A549 (cell line): ENCODE results near the gene MLPH. TPM values are rescaled to one million over a fixed set of nuclear protein-coding genes. Genes with fewer than 3 reads are reported as not detected.
A peak's percentile ranks its signal among the peaks of the same experiment; 100 is the strongest.

Experiments used
- ATAC-seq, 2 experiments: fragments of 200-7000 bp in 1 of 2; fragments of >200 bp in 1 of 2; cut with Nextera tagmentation in 1 of 2; cut with Tn5 transposase in 1 of 2; 3 replicates each; pipeline versions ENCODE4 v1.8.0 to v1.9.1; 2018 to 2020; ENCODE audit warnings: mild to moderate bottlenecking in 1 of 2, moderate library complexity in 1 of 2
- CTCF ChIA-PET: fragments of 300-600 bp; sonication (Branson Sonifier 250); formaldehyde crosslinking; extraction: SDS; loops from one replicate; lab custom pipeline; 2021; ENCODE audit warnings: antibody characterized with exemption, inconsistent platforms; lab: Yijun Ruan, JAX
- POLR2A ChIA-PET: fragments of 350-600 bp; formaldehyde crosslinking; extraction: SDS; loops from one replicate; lab custom pipeline; 2021; ENCODE audit warnings: antibody characterized with exemption, inconsistent platforms; lab: Yijun Ruan, JAX
- DNase-seq, 2 experiments: peaks; one replicate each; pipeline versions ENCODE4 v3.0.0 to v3.0.0-alpha.2; 2011 to 2016; ENCODE audit warnings: low read depth in 1 of 2, low spot score in 1 of 2
- FAIRE-seq: peaks from 2 replicates; lab custom pipeline; 2011; peaks lifted over from hg19 to GRCh38; lab: Jason Lieb, UNC
- H3K27ac ChIP-seq, 2 experiments: fragments of >200 bp; sonication (Bioruptor Twin); formaldehyde crosslinking; 3 replicates each; pipeline ENCODE4 v1.5.1; 2016 to 2017
- H3K4me1 ChIP-seq: fragments of >200 bp; sonication (Bioruptor Twin); formaldehyde crosslinking; 3 replicates; pipeline ENCODE4 v1.6.1; 2016
- H3K4me2 ChIP-seq: fragments of >200 bp; sonication (Bioruptor Twin); formaldehyde crosslinking; 3 replicates; pipeline ENCODE4 v1.6.1; 2016
- H3K4me3 ChIP-seq: fragments of >200 bp; sonication (Bioruptor Twin); formaldehyde crosslinking; 3 replicates; pipeline ENCODE4 v1.5.1; 2016
- H3K9me3 ChIP-seq: fragments of >200 bp; sonication (Bioruptor Twin); formaldehyde crosslinking; 3 replicates; pipeline ENCODE4 v1.6.1; 2016
- BCL3 ChIP-seq: fragments of >200 bp; sonication (Bioruptor Twin); formaldehyde crosslinking; IDR thresholded peaks from 3 replicates; pipeline ENCODE4 v1.6.1; 2016
- BHLHE40 ChIP-seq: IDR thresholded peaks from 2 replicates; pipeline ENCODE4 v1.6.1; 2012; ENCODE audit warnings: low read depth, low read length, inconsistent platforms
- CHD4 ChIP-seq: fragments of 200-600 bp; sonication (generic); IDR thresholded peaks from 2 replicates; pipeline ENCODE4 v1.6.1; 2016; ENCODE audit warnings: antibody characterized with exemption, mild to moderate bottlenecking, borderline replicate concordance
- FOSL2 ChIP-seq, 2 experiments: fragments of 450-650 bp in 1 of 2; fragments of >200 bp in 1 of 2; sonication (Bioruptor Twin) in 1 of 2; formaldehyde crosslinking; IDR thresholded peaks; 2 replicates each; pipeline versions ENCODE4 v1.5.0 to v1.6.1; 2016 to 2020; ENCODE audit warnings: mild to moderate bottlenecking in 1 of 2, moderate library complexity in 1 of 2
- HOXA7 ChIP-seq: fragments of 250-450 bp; sonication (Bioruptor Pico); IDR thresholded peaks from 2 replicates; pipeline ENCODE4 v1.5.0; 2020; ENCODE audit warnings: mild to moderate bottlenecking, moderate library complexity
- JUN ChIP-seq, 2 experiments: fragments of >200 bp; sonication (Bioruptor Twin); formaldehyde crosslinking; IDR thresholded peaks; 2 replicates in 1 of 2; 3 replicates in 1 of 2; pipeline ENCODE4 v1.6.1; 2016 to 2017
- KDM5A ChIP-seq: fragments of 200-600 bp; sonication (generic); IDR thresholded peaks from 2 replicates; pipeline ENCODE4 v1.6.1; 2016; ENCODE audit warnings: antibody characterized with exemption, mild to moderate bottlenecking
- MAFK ChIP-seq: fragments of 450-650 bp; IDR thresholded peaks from 2 replicates; pipeline ENCODE4 v1.6.1; 2014; ENCODE audit not compliant: partially characterized antibody
- MAZ ChIP-seq: fragments of 150-350 bp; IDR thresholded peaks from 2 replicates; pipeline ENCODE4 v1.6.1; 2014; ENCODE audit warnings: antibody characterized with exemption, low read depth, low read length, borderline replicate concordance
- NFE2L2 ChIP-seq: fragments of 150-350 bp; conservative IDR thresholded peaks from 2 replicates; pipeline ENCODE4 v1.6.1; 2014; ENCODE audit warnings: low read length
- NR3C1 ChIP-seq: fragments of >200 bp; sonication (Bioruptor Twin); formaldehyde crosslinking; IDR thresholded peaks from 3 replicates; pipeline ENCODE4 v1.6.1; 2017
- POLR2AphosphoS2 ChIP-seq: conservative IDR thresholded peaks from 2 replicates; pipeline ENCODE4 v1.6.1; 2012; ENCODE audit warnings: low read length, improper control_type of control experiment, inconsistent platforms
- RARB ChIP-seq: fragments of 250-450 bp; sonication (Bioruptor Pico); IDR thresholded peaks from 2 replicates; pipeline ENCODE4 v1.8.0; 2021; ENCODE audit warnings: mild to moderate bottlenecking, moderate library complexity
- REST ChIP-seq: fragments of 200-600 bp; sonication (generic); IDR thresholded peaks from 2 replicates; pipeline ENCODE4 v1.6.1; 2016; ENCODE audit warnings: antibody characterized with exemption, mild to moderate bottlenecking, moderate library complexity
- ZC3H11A ChIP-seq: fragments of 450-650 bp; IDR thresholded peaks from 2 replicates; pipeline ENCODE4 v1.6.1; 2014; ENCODE audit warnings: antibody characterized with exemption, mild to moderate bottlenecking
- WGBS: methylation state at CpG from one replicate; pipeline ENCODE4 v1.1.6; 2017; ENCODE audit errors: missing lambda C conversion rate; 5-methylcytosine and 5-hydroxymethylcytosine counted together
- polyA plus RNA-seq, 4 experiments: library from polyadenylated mRNA; depleted of rRNA in 3 of 4; stranded (reverse); fragments of >200 nt; fragmentation: RNase III in 1 of 4; extraction: RNeasy Plus Mini Kit Qiagen cat#74134 plus additional on column Dnase treatment in 1 of 4; gene quantifications; 2 replicates in 3 of 4; 3 replicates in 1 of 4; pipeline ENCODE4 v1.2.3, GENCODE V29; 2011 to 2017

Gene MLPH
- polyA plus RNA-seq, 2 of the 4 experiments (the other 2 are of a cell fraction), result 218 to 350 TPM

- peaks cover 24% of the 10 kb centered on the region for H3K9me3 ChIP-seq
- H3K27ac ChIP-seq, result no peak overlapping the region
- FAIRE-seq (no peak), DNase-seq (no peak), ATAC-seq (no peak)
- no peak overlapping the region for H3K4me2 ChIP-seq
- POLR2A ChIA-PET, result no interaction called here
- peaks cover 11% of the 10 kb centered on the region; the same call in 1 of the 3 replicates for H3K4me1 ChIP-seq
- 65% methylated on average over 4 of the region's 4 CpGs for WGBS
- CTCF ChIA-PET, result interaction anchor here (1.0 to 6.5 kb wide), 7 partner anchors 9 to 436 kb away, joined by 3 to 45 read pairs (median 4); partner anchors contain the start of gene PRLH
- TF ChIP-seq KDM5A, result no peak
- TF ChIP-seq BHLHE40, result no peak
- no peak for TF ChIP-seq RARB (CRISPR knock-in tag)
- no peak for TF ChIP-seq BCL3
- no peak for TF ChIP-seq JUN (IDR thresholded peaks at IDR 0.05)
- no peak for TF ChIP-seq HOXA7
- no peak for TF ChIP-seq ZC3H11A
- no peak for TF ChIP-seq NR3C1
- no peak for TF ChIP-seq NFE2L2
- no peak overlapping the region for H3K4me3 ChIP-seq
Measured at GRCh38 chr2:237557633-237558015, 70.6 kb downstream of the MLPH start.

GRCh38 chr2:237558961-237559641 is 72.0 kb downstream of the MLPH start:
- no peak for FAIRE-seq
- 71% methylated on average over 22 of the region's 22 CpGs for WGBS
- Histone ChIP-seq H3K4me2 (no peak overlapping the region), H3K27ac (peak overlapping the region in 1 of 2 experiments; percentile 40; a peak in 1 of 6 replicates), H3K4me3 (no peak overlapping the region), H3K9me3 (peaks cover 18% of the 10 kb centered on the region), H3K4me1 (peaks cover 11% of the 10 kb centered on the region; the same call in 1 of the 3 replicates)
- ATAC-seq, result peak; percentile 5 to 9; a peak in 4 of 6 replicates
- ChIA-PET POLR2A (interaction anchor here (1.1 kb wide), 1 partner anchor 474 kb away, joined by 3 read pairs; the partner anchor contains the start of gene COPS8), CTCF (interaction anchor here (1.0 to 6.5 kb wide), 5 partner anchors 12 to 473 kb away, joined by 3 to 45 read pairs (median 4); partner anchors contain the start of gene COPS8)
- DNase-seq, result peak in 1 of 2 experiments; percentile 43
- peak; percentile 92 for TF ChIP-seq MAFK
- TF ChIP-seq CHD4, result no peak
- TF ChIP-seq POLR2AphosphoS2, result 0 out of 2 replicates have a peak, but pooled peaks have one; percentile 33
- no peak for TF ChIP-seq ZC3H11A
- TF ChIP-seq KDM5A, result no peak

- POLR2A ChIA-PET, result interaction anchor here (0.7 kb wide), 1 partner anchor 49 kb away, joined by 3 read pairs; no protein-coding TSS in a partner anchor
- H3K4me1 ChIP-seq, result peaks cover 11% of the 10 kb centered on the region; the same call in 1 of the 3 replicates
- no peak overlapping the region for H3K4me3 ChIP-seq
- FAIRE-seq, result no peak
- H3K9me3 ChIP-seq, result no peaks in the 10 kb centered on the region
- peak in 1 of 2 experiments; percentile 45 for DNase-seq
- WGBS, result 84% methylated on average over 7 of the region's 7 CpGs
- TF ChIP-seq POLR2AphosphoS2 (peak; percentile 85; the same call in 1 of the 2 replicates), NR3C1 (no peak)
- TF ChIP-seq, all 56 proteins: peak for 1
- no peak overlapping the region for H3K4me2 ChIP-seq
- no peak overlapping the region for H3K27ac ChIP-seq
- CTCF ChIA-PET, result interaction anchor here (1.0 to 3.5 kb wide), 4 partner anchors 10 to 407 kb away, joined by 4 to 36 read pairs (median 8); no protein-coding TSS in a partner anchor
- ATAC-seq, result peak; percentile 11; a peak in 3 of 6 replicates
Measured at GRCh38 chr2:237561221-237561620, 74.2 kb downstream of the MLPH start.

GRCh38 chr2:237563816-237564215 is 76.8 kb downstream of the MLPH start:
- Histone ChIP-seq H3K4me2 (no peak overlapping the region), H3K9me3 (no peaks in the 10 kb centered on the region), H3K27ac (no peak overlapping the region), H3K4me1 (peaks cover 7% of the 10 kb centered on the region; the same call in 1 of the 3 replicates), H3K4me3 (no peak overlapping the region)
- FAIRE-seq (no peak), ATAC-seq (peak; percentile 20 to 41; a peak in 4 of 6 replicates), DNase-seq (no peak)
- ChIA-PET CTCF (interaction anchor here (1.0 to 3.5 kb wide), 5 partner anchors 8 to 142 kb away, joined by 3 to 36 read pairs (median 3); no protein-coding TSS in a partner anchor), POLR2A (no interaction called here)
- peak; percentile 84 for TF ChIP-seq REST
- no peak for TF ChIP-seq FOSL2 (IDR thresholded peaks at IDR 0.05)
- no peak for TF ChIP-seq FOSL2 (CRISPR knock-in tag; IDR thresholded peaks at IDR 0.05)
- TF ChIP-seq MAZ, result no peak
- 31% methylated on average over 5 of the region's 14 CpGs for WGBS
